ENCODE measurements around the gene RERE.

The RERE gene

DNA sequence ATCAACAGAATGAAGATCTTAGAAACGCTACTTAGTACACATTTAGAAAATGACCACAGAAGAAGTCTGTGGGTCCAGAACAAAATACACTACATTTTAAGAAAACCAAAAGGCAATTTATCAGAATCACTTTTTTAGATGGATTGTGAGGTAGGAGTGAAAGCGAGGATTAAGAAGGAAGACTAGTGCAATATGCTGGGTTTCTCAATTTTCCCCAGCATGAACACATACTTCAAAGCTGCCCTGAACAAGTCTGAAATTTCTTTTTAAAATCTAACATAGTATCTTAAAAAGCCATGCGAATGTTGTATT lies 299.0 kb downstream of the RERE start:
- H2BK15ac ChIP-seq (ENCODE audit: low read length): no peak overlapping the region
- H4K8ac ChIP-seq (ENCODE audit: low read depth, low read length): no peak overlapping the region
- DNase-seq (ENCODE audit: low spot score): no peak
- H3K4me2 ChIP-seq (ENCODE audit: insufficient read depth, low read length, poor library complexity, severe bottlenecking): no peak overlapping the region
- no CpG with 5 or more reads among the region's 3 CpGs for WGBS, 2 donors (ENCODE audit: extremely low coverage in 2 of 2, insufficient read length in 2 of 2, insufficient replicate concordance in 1 of 2)
- H2AFZ ChIP-seq (ENCODE audit: low read length): no peak overlapping the region
- no peak overlapping the region for H3K9ac ChIP-seq (ENCODE audit: low read depth, low read length, poor library complexity)
- H3K4me1 ChIP-seq (ENCODE audit: control insufficient read depth in 2 of 2, insufficient read depth in 1 of 2, low read depth in 1 of 2, low read length in 2 of 2): peaks cover 7 to 26% of the 10 kb centered on the region in 2 donors
- H3K4me3 ChIP-seq (ENCODE audit: low read length in 2 of 2): no peak overlapping the region
- H3K27me3 ChIP-seq (ENCODE audit: control insufficient read depth in 3 of 3, insufficient read depth in 3 of 3, low read depth in 1 of 3, low read length in 3 of 3): no peaks in the 10 kb centered on the region
- H4K91ac ChIP-seq (ENCODE audit: low read depth, low read length, poor library complexity): no peak overlapping the region
- H2AK5ac ChIP-seq (ENCODE audit: low read depth, low read length): no peak overlapping the region
- no peak overlapping the region for H2BK120ac ChIP-seq (ENCODE audit: low read depth, low read length)
- H3K14ac ChIP-seq (ENCODE audit: low read length): no peak overlapping the region
- peaks cover 0 to 18% of the 10 kb centered on the region in 2 donors for H3K36me3 ChIP-seq (replicated peaks in 1 of 2; ENCODE audit: control insufficient read depth in 2 of 2, insufficient read depth in 2 of 2, low read length in 2 of 2)
- no peak overlapping the region for H3K18ac ChIP-seq (ENCODE audit: low read length)
- no peaks in the 10 kb centered on the region for H3K9me3 ChIP-seq (replicated peaks in 1 of 2; ENCODE audit: control insufficient read depth in 2 of 2, insufficient read depth in 1 of 2, low read depth in 1 of 2, low read length in 2 of 2)
- no peak overlapping the region for H2BK5ac ChIP-seq (ENCODE audit: low read length)
- no peak overlapping the region for H3K23ac ChIP-seq (ENCODE audit: low read depth, low read length, poor library complexity)
- no peak overlapping the region for H2BK12ac ChIP-seq (ENCODE audit: low read length)
- H3K27ac ChIP-seq (replicated peaks; ENCODE audit: low read length): no peak overlapping the region
- no peak overlapping the region for H3K4ac ChIP-seq (ENCODE audit: low read length)
- no peaks in the 10 kb centered on the region for H3K79me1 ChIP-seq (ENCODE audit: low read depth, low read length)

- Histone ChIP-seq H2AFZ (ENCODE audit: low read length) (no peak overlapping the region), H2BK120ac (ENCODE audit: low read depth, low read length) (no peak overlapping the region), H3K9ac (ENCODE audit: low read depth, low read length, poor library complexity) (no peak overlapping the region), H2AK5ac (ENCODE audit: low read depth, low read length) (no peak overlapping the region), H3K4me1 (ENCODE audit: control insufficient read depth in 2 of 2, insufficient read depth in 1 of 2, low read depth in 1 of 2, low read length in 2 of 2) (peaks cover 7 to 26% of the 10 kb centered on the region in 2 donors), H3K79me1 (ENCODE audit: low read depth, low read length) (no peaks in the 10 kb centered on the region), H2BK15ac (ENCODE audit: low read length) (no peak overlapping the region), H4K8ac (ENCODE audit: low read depth, low read length) (no peak overlapping the region), H3K27me3 (ENCODE audit: control insufficient read depth in 3 of 3, insufficient read depth in 3 of 3, low read depth in 1 of 3, low read length in 3 of 3) (no peaks in the 10 kb centered on the region), H3K36me3 (replicated peaks in 1 of 2; ENCODE audit: control insufficient read depth in 2 of 2, insufficient read depth in 2 of 2, low read length in 2 of 2) (peaks cover 0 to 14% of the 10 kb centered on the region in 2 donors), H3K23ac (ENCODE audit: low read depth, low read length, poor library complexity) (no peak overlapping the region), H3K4me3 (ENCODE audit: low read length in 2 of 2) (no peak overlapping the region), H4K91ac (ENCODE audit: low read depth, low read length, poor library complexity) (no peak overlapping the region), H2BK5ac (ENCODE audit: low read length) (no peak overlapping the region), H3K14ac (ENCODE audit: low read length) (no peak overlapping the region), H3K18ac (ENCODE audit: low read length) (peak overlapping the region; percentile 21), H3K4ac (ENCODE audit: low read length) (no peak overlapping the region), H2BK12ac (ENCODE audit: low read length) (no peak overlapping the region), H3K27ac (replicated peaks; ENCODE audit: low read length) (no peak overlapping the region), H3K9me3 (replicated peaks in 1 of 2; ENCODE audit: control insufficient read depth in 2 of 2, insufficient read depth in 1 of 2, low read depth in 1 of 2, low read length in 2 of 2) (no peaks in the 10 kb centered on the region), H3K4me2 (ENCODE audit: insufficient read depth, low read length, poor library complexity, severe bottlenecking) (no peak overlapping the region)
- WGBS, 2 donors (ENCODE audit: extremely low coverage in 2 of 2, insufficient read length in 2 of 2, insufficient replicate concordance in 1 of 2): no CpG with 5 or more reads among the region's 7 CpGs
- DNase-seq (ENCODE audit: low spot score): no peak
Observed at GRCh38 chr1:8517661-8518489, 299.6 kb downstream of the RERE start.

DNA sequence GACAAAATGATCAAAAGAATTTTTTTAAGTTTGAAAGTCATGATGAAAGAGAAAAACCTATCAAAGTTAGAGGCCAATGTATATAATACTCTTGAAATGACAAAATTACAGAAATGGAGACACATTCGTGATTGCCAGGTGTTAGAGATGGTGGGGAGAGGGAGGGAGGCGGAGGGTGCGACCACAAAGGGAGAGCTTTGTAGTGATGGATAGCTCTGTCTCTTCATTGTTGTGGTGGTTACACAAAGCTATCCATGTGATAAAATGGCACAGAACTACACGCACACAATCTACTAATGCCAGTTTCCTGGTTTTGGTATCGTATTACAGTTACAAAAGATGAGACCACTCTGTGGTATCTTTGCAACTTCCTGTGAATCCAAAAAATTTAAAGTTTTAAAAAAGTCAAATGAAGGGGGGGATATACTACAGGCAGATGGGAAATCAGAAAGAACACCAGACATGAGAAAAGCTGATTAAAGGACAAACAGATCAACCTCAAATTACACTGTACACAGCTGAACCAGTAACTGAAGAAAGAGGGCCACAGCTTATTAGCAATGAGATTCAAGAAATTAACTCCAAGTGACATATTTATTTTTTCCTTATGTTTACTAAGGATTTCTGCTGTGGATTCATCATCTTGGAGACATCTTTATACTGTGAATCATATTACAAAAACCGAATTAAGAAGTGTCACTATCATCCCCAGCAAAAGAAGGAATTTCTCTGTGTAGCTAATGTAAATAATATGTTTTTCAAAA lies 300.5 kb downstream of the RERE start:
- H2AK5ac ChIP-seq (ENCODE audit: low read depth, low read length): no peak overlapping the region
- H3K36me3 ChIP-seq (replicated peaks in 1 of 2; ENCODE audit: control insufficient read depth in 2 of 2, insufficient read depth in 2 of 2, low read length in 2 of 2): peaks cover 4 to 21% of the 10 kb centered on the region in 2 donors
- H3K79me1 ChIP-seq (ENCODE audit: low read depth, low read length): peaks cover 2% of the 10 kb centered on the region
- no peak overlapping the region for H3K14ac ChIP-seq (ENCODE audit: low read length)
- H3K4ac ChIP-seq (ENCODE audit: low read length): no peak overlapping the region
- no peak overlapping the region for H2BK15ac ChIP-seq (ENCODE audit: low read length)
- H3K4me3 ChIP-seq (ENCODE audit: low read length in 2 of 2): no peak overlapping the region
- no peak overlapping the region for H3K4me2 ChIP-seq (ENCODE audit: insufficient read depth, low read length, poor library complexity, severe bottlenecking)
- no peak overlapping the region for H3K27ac ChIP-seq (replicated peaks; ENCODE audit: low read length)
- H3K9ac ChIP-seq (ENCODE audit: low read depth, low read length, poor library complexity): no peak overlapping the region
- no peak for DNase-seq (ENCODE audit: low spot score)
- H4K8ac ChIP-seq (ENCODE audit: low read depth, low read length): no peak overlapping the region
- H3K4me1 ChIP-seq (ENCODE audit: control insufficient read depth in 2 of 2, insufficient read depth in 1 of 2, low read depth in 1 of 2, low read length in 2 of 2): peaks cover 7 to 26% of the 10 kb centered on the region in 2 donors
- H3K18ac ChIP-seq (ENCODE audit: low read length): no peak overlapping the region
- no peak overlapping the region for H2BK120ac ChIP-seq (ENCODE audit: low read depth, low read length)
- H2AFZ ChIP-seq (ENCODE audit: low read length): no peak overlapping the region
- no CpG with 5 or more reads among the region's 6 CpGs for WGBS, 2 donors (ENCODE audit: extremely low coverage in 2 of 2, insufficient read length in 2 of 2, insufficient replicate concordance in 1 of 2)
- H3K23ac ChIP-seq (ENCODE audit: low read depth, low read length, poor library complexity): no peak overlapping the region
- H3K9me3 ChIP-seq (replicated peaks in 1 of 2; ENCODE audit: control insufficient read depth in 2 of 2, insufficient read depth in 1 of 2, low read depth in 1 of 2, low read length in 2 of 2): no peaks in the 10 kb centered on the region
- no peak overlapping the region for H2BK5ac ChIP-seq (ENCODE audit: low read length)
- no peak overlapping the region for H4K91ac ChIP-seq (ENCODE audit: low read depth, low read length, poor library complexity)
- no peak overlapping the region for H2BK12ac ChIP-seq (ENCODE audit: low read length)
- no peaks in the 10 kb centered on the region for H3K27me3 ChIP-seq (ENCODE audit: control insufficient read depth in 3 of 3, insufficient read depth in 3 of 3, low read depth in 1 of 3, low read length in 3 of 3)

DNA sequence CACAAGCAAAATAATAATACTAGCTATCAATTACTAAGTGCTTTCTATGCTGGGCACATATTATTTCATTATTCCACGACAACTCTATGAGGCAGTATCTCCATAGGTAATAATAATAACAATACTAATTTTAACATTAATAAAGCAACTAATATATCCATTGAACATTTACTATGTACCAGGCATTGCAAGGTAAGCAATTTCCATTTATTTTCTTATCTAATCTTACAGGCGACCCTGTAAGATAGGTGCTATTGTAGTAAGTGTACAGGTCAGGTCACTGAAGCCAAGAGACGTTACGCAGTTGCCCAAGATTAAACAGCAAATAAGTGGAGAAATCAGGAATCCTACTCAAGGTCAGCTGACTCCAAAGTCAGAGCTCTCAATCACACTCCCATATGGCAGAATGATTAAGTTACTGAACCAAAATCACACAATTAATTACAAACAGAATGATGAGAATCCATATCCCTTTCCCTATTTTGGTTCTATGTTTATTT lies 301.1 kb downstream of the RERE start:
- H3K27ac ChIP-seq (replicated peaks; ENCODE audit: low read length): no peak overlapping the region
- H3K36me3 ChIP-seq (replicated peaks in 1 of 2; ENCODE audit: control insufficient read depth in 2 of 2, insufficient read depth in 2 of 2, low read length in 2 of 2): peaks cover 4 to 21% of the 10 kb centered on the region in 2 donors
- no peak overlapping the region for H3K4me3 ChIP-seq (ENCODE audit: low read length in 2 of 2)
- H3K4me1 ChIP-seq (ENCODE audit: control insufficient read depth in 2 of 2, insufficient read depth in 1 of 2, low read depth in 1 of 2, low read length in 2 of 2): peaks cover 7 to 26% of the 10 kb centered on the region in 2 donors
- no peak overlapping the region for H4K8ac ChIP-seq (ENCODE audit: low read depth, low read length)
- H3K9ac ChIP-seq (ENCODE audit: low read depth, low read length, poor library complexity): no peak overlapping the region
- H2BK120ac ChIP-seq (ENCODE audit: low read depth, low read length): no peak overlapping the region
- peaks cover 2% of the 10 kb centered on the region for H3K79me1 ChIP-seq (ENCODE audit: low read depth, low read length)
- H3K9me3 ChIP-seq (replicated peaks in 1 of 2; ENCODE audit: control insufficient read depth in 2 of 2, insufficient read depth in 1 of 2, low read depth in 1 of 2, low read length in 2 of 2): no peaks in the 10 kb centered on the region
- no peak overlapping the region for H3K18ac ChIP-seq (ENCODE audit: low read length)
- no peak overlapping the region for H2BK5ac ChIP-seq (ENCODE audit: low read length)
- DNase-seq (ENCODE audit: low spot score): no peak
- no peak overlapping the region for H2AK5ac ChIP-seq (ENCODE audit: low read depth, low read length)
- H2BK15ac ChIP-seq (ENCODE audit: low read length): no peak overlapping the region
- H3K14ac ChIP-seq (ENCODE audit: low read length): no peak overlapping the region
- WGBS, 2 donors (ENCODE audit: extremely low coverage in 2 of 2, insufficient read length in 2 of 2, insufficient replicate concordance in 1 of 2): no CpG with 5 or more reads among the region's 4 CpGs
- no peak overlapping the region for H3K4me2 ChIP-seq (ENCODE audit: insufficient read depth, low read length, poor library complexity, severe bottlenecking)
- no peak overlapping the region for H2AFZ ChIP-seq (ENCODE audit: low read length)
- no peaks in the 10 kb centered on the region for H3K27me3 ChIP-seq (ENCODE audit: control insufficient read depth in 3 of 3, insufficient read depth in 3 of 3, low read depth in 1 of 3, low read length in 3 of 3)
- H4K91ac ChIP-seq (ENCODE audit: low read depth, low read length, poor library complexity): no peak overlapping the region
- H2BK12ac ChIP-seq (ENCODE audit: low read length): no peak overlapping the region
- H3K23ac ChIP-seq (ENCODE audit: low read depth, low read length, poor library complexity): no peak overlapping the region
- no peak overlapping the region for H3K4ac ChIP-seq (ENCODE audit: low read length)

Measured in neuronal stem cell (in vitro differentiated cells).